Esophagus muscularis mucosa (tissue), 4 donors: ENCODE measurements around the gene LHPP.

ENCODE experiments used
- EP300 ChIP-seq: sonication (generic); formaldehyde crosslinking; IDR thresholded peaks from one replicate; pipeline ENCODE4 v1.6.1; 2017; ENCODE audit warnings: antibody characterized with exemption
- POLR2A ChIP-seq: fragments of 450-650 bp; IDR thresholded peaks from one replicate; pipeline ENCODE4 v1.6.1; 2017; ENCODE audit warnings: antibody characterized with exemption, moderate library complexity, mild to moderate bottlenecking, low read depth
- POLR2AphosphoS5 ChIP-seq, 2 donors: sonication (generic); formaldehyde crosslinking; IDR thresholded peaks; one replicate each; pipeline ENCODE4 v1.6.1; 2017; ENCODE audit warnings: antibody characterized with exemption in 2 of 2
- TF ChIP-seq, protein P1 (sequence below), 3 experiments: fragments of 200-600 bp in 2 of 3; fragments of 450-650 bp in 1 of 3; sonication (generic) in 2 of 3; IDR thresholded peaks; one replicate each; pipeline ENCODE4 v1.5.1; 2017 to 2019; ENCODE audit warnings: antibody characterized with exemption in 3 of 3, mild to moderate bottlenecking in 2 of 3, moderate library complexity in 1 of 3

DNA sequence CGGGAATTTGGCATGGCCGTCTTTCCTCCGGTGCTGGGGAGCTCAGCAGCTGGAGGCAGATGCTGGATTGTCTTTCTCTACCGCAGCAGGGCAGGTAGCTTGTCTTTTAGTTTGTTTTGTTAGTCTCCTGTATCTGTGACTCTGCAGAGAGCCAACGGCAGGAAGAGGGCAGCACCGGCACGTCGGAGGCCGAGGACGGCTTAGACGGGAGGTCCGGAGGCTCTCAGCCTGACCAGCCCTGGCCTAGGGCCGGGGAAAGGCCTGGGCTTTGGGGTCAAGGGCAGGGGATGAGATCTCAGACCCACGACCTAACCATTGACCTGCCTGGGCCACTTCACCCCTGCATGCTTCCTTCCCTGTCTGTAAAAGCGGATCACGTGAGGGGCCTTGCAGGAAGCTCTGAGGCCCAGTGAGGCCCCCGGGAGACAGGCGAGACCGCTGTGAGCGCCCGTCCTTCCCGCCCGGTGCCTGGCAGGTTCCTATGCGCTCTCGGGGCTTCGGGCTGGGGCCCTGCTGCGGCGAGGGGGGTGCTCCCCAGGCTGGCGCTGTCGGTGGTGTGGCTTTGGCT, 72.7 kb downstream of the LHPP start:
- TF ChIP-seq POLR2AphosphoS5 (IDR thresholded peaks at IDR 0.05) (no peak), POLR2A (no peak), EP300 (no peak)
- TF ChIP-seq, protein P1, sequence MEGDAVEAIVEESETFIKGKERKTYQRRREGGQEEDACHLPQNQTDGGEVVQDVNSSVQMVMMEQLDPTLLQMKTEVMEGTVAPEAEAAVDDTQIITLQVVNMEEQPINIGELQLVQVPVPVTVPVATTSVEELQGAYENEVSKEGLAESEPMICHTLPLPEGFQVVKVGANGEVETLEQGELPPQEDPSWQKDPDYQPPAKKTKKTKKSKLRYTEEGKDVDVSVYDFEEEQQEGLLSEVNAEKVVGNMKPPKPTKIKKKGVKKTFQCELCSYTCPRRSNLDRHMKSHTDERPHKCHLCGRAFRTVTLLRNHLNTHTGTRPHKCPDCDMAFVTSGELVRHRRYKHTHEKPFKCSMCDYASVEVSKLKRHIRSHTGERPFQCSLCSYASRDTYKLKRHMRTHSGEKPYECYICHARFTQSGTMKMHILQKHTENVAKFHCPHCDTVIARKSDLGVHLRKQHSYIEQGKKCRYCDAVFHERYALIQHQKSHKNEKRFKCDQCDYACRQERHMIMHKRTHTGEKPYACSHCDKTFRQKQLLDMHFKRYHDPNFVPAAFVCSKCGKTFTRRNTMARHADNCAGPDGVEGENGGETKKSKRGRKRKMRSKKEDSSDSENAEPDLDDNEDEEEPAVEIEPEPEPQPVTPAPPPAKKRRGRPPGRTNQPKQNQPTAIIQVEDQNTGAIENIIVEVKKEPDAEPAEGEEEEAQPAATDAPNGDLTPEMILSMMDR (IDR thresholded peaks at IDR 0.05), result peak in 2 of 3 experiments; percentile 9 to 65
